ENCODE data around the gene SLC50A1.

Gene SLC50A1

GRCh38 chr1:155117610-155118009 is 18.0 kb upstream of the SLC50A1 start:
- DNase-seq, result peak in 1 of 3 donors; percentile 7

GRCh38 chr1:155118090-155118489 is 17.6 kb upstream of the SLC50A1 start:
- peak in 1 of 3 donors; percentile 2 for DNase-seq

- DNase-seq, result no peak
These were observed 15.4 kb upstream of the SLC50A1 start for GRCh38 chr1:155120253-155120652.

GRCh38 chr1:155121249-155121648 is 14.4 kb upstream of the SLC50A1 start:
- no peak for DNase-seq

GRCh38 chr1:155122308-155122707 is 13.3 kb upstream of the SLC50A1 start:
- DNase-seq, result no peak

GRCh38 chr1:155123801-155124200 is 11.9 kb upstream of the SLC50A1 start:
- DNase-seq, result no peak

GRCh38 chr1:155124503-155125463 is 10.9 kb upstream of the SLC50A1 start:
- DNase-seq, result peak; percentile 38 to 65 (median 45)

GRCh38 chr1:155125511-155125945 is 10.1 kb upstream of the SLC50A1 start:
- DNase-seq, result no peak

- no peak for DNase-seq
These were observed 9.6 kb upstream of the SLC50A1 start for GRCh38 chr1:155125946-155126555.

GRCh38 chr1:155126556-155127104 is 9.0 kb upstream of the SLC50A1 start:
- no peak for DNase-seq

GRCh38 chr1:155127105-155127966 is 8.3 kb upstream of the SLC50A1 start, which contains the start of gene EFNA1:
Gene EFNA1 (plus strand): TSS chr1:155127876. CDS start chr1:155127978, 102 bp downstream.
- peak; percentile 46 to 66 (median 48) for DNase-seq

GRCh38 chr1:155127967-155128754 is 7.5 kb upstream of the SLC50A1 start:
- no peak for DNase-seq

GRCh38 chr1:155128755-155129473 is 6.7 kb upstream of the SLC50A1 start:
- no peak for DNase-seq

GRCh38 chr1:155130272-155131006 is 5.2 kb upstream of the SLC50A1 start:
- no peak for DNase-seq

GRCh38 chr1:155131285-155131684 is 4.4 kb upstream of the SLC50A1 start:
- DNase-seq, result no peak

- DNase-seq, result no peak
These were observed 3.8 kb upstream of the SLC50A1 start for GRCh38 chr1:155131856-155132255.

GRCh38 chr1:155133799-155134281 is 1.8 kb upstream of the SLC50A1 start:
- no peak for DNase-seq

GRCh38 chr1:155134322-155134721 is 1.3 kb upstream of the SLC50A1 start:
- no peak for DNase-seq

- peak; percentile 97 to 99 (median 98) for DNase-seq
These were observed 705 bp upstream of the SLC50A1 start for GRCh38 chr1:155134880-155135414.

- no peak for DNase-seq
These were observed 1.1 kb downstream of the SLC50A1 start for GRCh38 chr1:155136748-155137147.
